GM18508 (cell line): ENCODE results near the gene NTSR2.

Experiments
- ATAC-seq: cut with Tn5 transposase; IDR thresholded peaks from one replicate; pipeline ENCODE4 v1.9.1; 2021; ENCODE audit warnings: moderate number of reproducible peaks; ENCODE audit not compliant: insufficient read depth, unreplicated experiment

Gene NTSR2

GRCh38 chr2:11669454-11670291 lies at the start of gene NTSR2:
Gene NTSR2 (minus strand): TSS chr2:11670195. CDS start chr2:11670129, 66 bp downstream.
- ATAC-seq, result no peak

- ATAC-seq, result no peak
These were observed 49.4 kb upstream of the NTSR2 start for GRCh38 chr2:11719230-11719977.

- no peak for ATAC-seq
These were observed 48.6 kb upstream of the NTSR2 start for GRCh38 chr2:11718606-11719005.

GRCh38 chr2:11717623-11718022 lies 47.6 kb upstream of the NTSR2 start:
- no peak for ATAC-seq

- no peak for ATAC-seq
These were observed 46.8 kb upstream of the NTSR2 start for GRCh38 chr2:11716689-11717321.

- ATAC-seq, result no peak
These were observed 46.1 kb upstream of the NTSR2 start for GRCh38 chr2:11715987-11716652.

- ATAC-seq, result no peak
These were observed 43.8 kb upstream of the NTSR2 start for GRCh38 chr2:11713815-11714214.

- no peak for ATAC-seq
These were observed 42.9 kb upstream of the NTSR2 start for GRCh38 chr2:11712866-11713265.

- ATAC-seq, result no peak
These were observed 41.8 kb upstream of the NTSR2 start for GRCh38 chr2:11711751-11712150.

GRCh38 chr2:11711354-11711716 lies 41.3 kb upstream of the NTSR2 start:
- no peak for ATAC-seq

- no peak for ATAC-seq
These were observed 40.8 kb upstream of the NTSR2 start for GRCh38 chr2:11710632-11711353.

- no peak for ATAC-seq
These were observed 40.2 kb upstream of the NTSR2 start for GRCh38 chr2:11710210-11710609.

- ATAC-seq, result no peak
These were observed 39.3 kb upstream of the NTSR2 start for GRCh38 chr2:11709293-11709692.

- no peak for ATAC-seq
These were observed 38.1 kb upstream of the NTSR2 start for GRCh38 chr2:11708106-11708505.

- no peak for ATAC-seq
These were observed 35.7 kb upstream of the NTSR2 start for GRCh38 chr2:11705711-11706110.

- no peak for ATAC-seq
These were observed 35.1 kb upstream of the NTSR2 start for GRCh38 chr2:11705063-11705462.

GRCh38 chr2:11703700-11704099 lies 33.7 kb upstream of the NTSR2 start:
- ATAC-seq, result no peak

GRCh38 chr2:11702946-11703345 lies 33.0 kb upstream of the NTSR2 start:
- no peak for ATAC-seq

- no peak for ATAC-seq
These were observed 31.8 kb upstream of the NTSR2 start for GRCh38 chr2:11701751-11702301.

GRCh38 chr2:11701206-11701605 lies 31.2 kb upstream of the NTSR2 start:
- ATAC-seq, result no peak
